Measurements from ENCODE around the gene ZBTB5.

DNA sequence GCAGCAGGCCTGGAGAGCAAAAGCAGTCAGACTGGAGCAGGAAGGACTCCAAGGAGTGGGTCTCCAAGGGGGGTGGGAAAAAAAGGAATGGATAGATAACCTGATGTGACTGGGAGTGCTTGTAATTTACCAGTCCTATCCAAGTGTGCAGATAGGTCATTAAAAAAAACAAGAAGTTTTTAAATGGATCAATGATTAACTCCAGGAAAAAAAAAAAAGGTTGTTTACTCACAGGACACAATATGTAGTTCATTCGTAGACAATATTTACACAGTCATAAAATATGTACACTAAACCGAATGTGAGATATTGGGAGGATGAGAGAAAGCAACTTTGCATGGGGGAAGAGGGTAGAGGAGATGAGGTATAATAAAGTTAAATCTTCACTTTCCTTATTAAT is 20.4 kb downstream of the ZBTB5 start:
- TF ChIP-seq DACH1 (IDR thresholded peaks at IDR 0.05; ENCODE audit: partially characterized antibody): no peak
- TF ChIP-seq, protein P1, sequence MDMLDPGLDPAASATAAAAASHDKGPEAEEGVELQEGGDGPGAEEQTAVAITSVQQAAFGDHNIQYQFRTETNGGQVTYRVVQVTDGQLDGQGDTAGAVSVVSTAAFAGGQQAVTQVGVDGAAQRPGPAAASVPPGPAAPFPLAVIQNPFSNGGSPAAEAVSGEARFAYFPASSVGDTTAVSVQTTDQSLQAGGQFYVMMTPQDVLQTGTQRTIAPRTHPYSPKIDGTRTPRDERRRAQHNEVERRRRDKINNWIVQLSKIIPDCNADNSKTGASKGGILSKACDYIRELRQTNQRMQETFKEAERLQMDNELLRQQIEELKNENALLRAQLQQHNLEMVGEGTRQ (CRISPR knock-in tag; IDR thresholded peaks at IDR 0.05): no peak
- no peak for TF ChIP-seq EGR1 (conservative IDR thresholded peaks at IDR 0.05)
- TF ChIP-seq POLR2A (conservative IDR thresholded peaks at IDR 0.05): no peak
- TF ChIP-seq PURB (CRISPR knock-in tag; IDR thresholded peaks at IDR 0.05; ENCODE audit: low read depth): no peak
- TF ChIP-seq, protein P2, sequence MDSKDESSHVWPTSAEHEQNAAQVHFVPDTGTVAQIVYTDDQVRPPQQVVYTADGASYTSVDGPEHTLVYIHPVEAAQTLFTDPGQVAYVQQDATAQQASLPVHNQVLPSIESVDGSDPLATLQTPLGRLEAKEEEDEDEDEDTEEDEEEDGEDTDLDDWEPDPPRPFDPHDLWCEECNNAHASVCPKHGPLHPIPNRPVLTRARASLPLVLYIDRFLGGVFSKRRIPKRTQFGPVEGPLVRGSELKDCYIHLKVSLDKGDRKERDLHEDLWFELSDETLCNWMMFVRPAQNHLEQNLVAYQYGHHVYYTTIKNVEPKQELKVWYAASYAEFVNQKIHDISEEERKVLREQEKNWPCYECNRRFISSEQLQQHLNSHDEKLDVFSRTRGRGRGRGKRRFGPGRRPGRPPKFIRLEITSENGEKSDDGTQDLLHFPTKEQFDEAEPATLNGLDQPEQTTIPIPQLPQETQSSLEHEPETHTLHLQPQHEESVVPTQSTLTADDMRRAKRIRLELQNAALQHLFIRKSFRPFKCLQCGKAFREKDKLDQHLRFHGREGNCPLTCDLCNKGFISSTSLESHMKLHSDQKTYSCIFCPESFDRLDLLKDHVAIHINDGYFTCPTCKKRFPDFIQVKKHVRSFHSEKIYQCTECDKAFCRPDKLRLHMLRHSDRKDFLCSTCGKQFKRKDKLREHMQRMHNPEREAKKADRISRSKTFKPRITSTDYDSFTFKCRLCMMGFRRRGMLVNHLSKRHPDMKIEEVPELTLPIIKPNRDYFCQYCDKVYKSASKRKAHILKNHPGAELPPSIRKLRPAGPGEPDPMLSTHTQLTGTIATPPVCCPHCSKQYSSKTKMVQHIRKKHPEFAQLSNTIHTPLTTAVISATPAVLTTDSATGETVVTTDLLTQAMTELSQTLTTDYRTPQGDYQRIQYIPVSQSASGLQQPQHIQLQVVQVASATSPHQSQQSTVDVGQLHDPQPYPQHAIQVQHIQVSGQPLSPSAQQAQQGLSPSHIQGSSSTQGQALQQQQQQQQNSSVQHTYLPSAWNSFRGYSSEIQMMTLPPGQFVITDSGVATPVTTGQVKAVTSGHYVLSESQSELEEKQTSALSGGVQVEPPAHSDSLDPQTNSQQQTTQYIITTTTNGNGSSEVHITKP (IDR thresholded peaks at IDR 0.05; ENCODE audit: partially characterized antibody): no peak
- no peak for TF ChIP-seq ZNF79 (CRISPR knock-in tag; IDR thresholded peaks at IDR 0.05; ENCODE audit: low read depth)
- no peak for TF ChIP-seq TCF7 (IDR thresholded peaks at IDR 0.05; ENCODE audit: borderline replicate concordance)
- TF ChIP-seq ARID1B (IDR thresholded peaks at IDR 0.05): no peak
- no peak for TF ChIP-seq CBX8 (IDR thresholded peaks at IDR 0.05; ENCODE audit: borderline replicate concordance, extremely low read depth, low read depth, low read length, poor library complexity, severe bottlenecking)
- no peak for TF ChIP-seq EZH2 (IDR thresholded peaks at IDR 0.05; ENCODE audit: borderline replicate concordance, low read depth, low read length)
- no peak for TF ChIP-seq GABPA (tag; conservative IDR thresholded peaks at IDR 0.05; ENCODE audit: low read depth)
- TF ChIP-seq CREM (IDR thresholded peaks at IDR 0.05; ENCODE audit: low read depth): no peak

Measured in K562 (cell line).